HG02840 (cell line): ENCODE results near the gene SLTM.
A peak's percentile ranks its signal among the peaks of the same experiment; 100 is the strongest.
"Not testable (repeated sequence)": the region's sequence is repeated elsewhere in the genome, so short reads cannot be mapped to it uniquely, and the experiment has no call there.

Experiments
- ATAC-seq: cut with Tn5 transposase; IDR thresholded peaks from one replicate; pipeline ENCODE4 v1.9.1; 2021; ENCODE audit warnings: mild to moderate bottlenecking, moderate library complexity, moderate number of reproducible peaks; ENCODE audit not compliant: unreplicated experiment, low FRiP score

The SLTM gene

GRCh38 chr15:58933281-58934113 lies at the start of gene SLTM:
TSS of gene SLTM (minus strand) at chr15:58933679. CDS start at chr15:58933565, 114 bp downstream.
- ATAC-seq: peak; percentile 90

- ATAC-seq: no peak
Measured at GRCh38 chr15:58983261-58983660, 49.8 kb upstream of the SLTM start.

DNA sequence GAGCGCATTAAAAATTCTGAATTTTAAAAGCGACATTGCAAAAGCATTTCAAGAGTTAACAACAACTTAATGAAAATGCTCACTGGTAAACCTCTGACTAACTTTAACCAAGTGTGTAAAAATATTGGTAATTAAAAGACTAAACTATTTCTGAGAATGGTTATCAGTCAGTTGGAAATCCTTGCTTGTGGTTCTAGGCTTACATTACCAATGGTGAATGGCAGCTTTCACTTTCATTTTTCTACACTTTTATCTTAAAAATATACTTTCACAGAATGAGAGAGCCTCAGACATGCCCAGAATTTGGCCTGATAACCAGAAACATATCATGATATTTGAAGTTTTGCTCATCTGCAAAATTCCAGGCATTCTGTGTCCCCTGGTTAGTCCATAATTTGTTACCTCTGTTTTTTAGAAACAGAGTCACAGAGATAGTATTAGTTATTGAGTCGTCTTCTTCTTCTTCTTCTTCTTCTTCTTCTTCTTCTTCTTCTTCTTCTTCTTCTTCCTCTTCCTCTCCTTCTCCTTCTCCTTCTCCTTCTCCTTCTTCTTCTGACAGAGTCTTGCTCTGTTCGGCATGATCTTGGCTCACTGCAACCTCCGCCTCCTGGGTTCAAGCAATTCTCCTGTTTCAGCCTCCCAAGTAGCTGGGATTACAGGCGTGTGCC lies 48.5 kb upstream of the SLTM start:
- no peak for ATAC-seq

- ATAC-seq: no peak
Measured at GRCh38 chr15:58980351-58980939, 47.0 kb upstream of the SLTM start.

GRCh38 chr15:58977887-58978286 lies 44.4 kb upstream of the SLTM start:
- no peak for ATAC-seq

- no peak for ATAC-seq
Measured at GRCh38 chr15:58967479-58967878, 34.0 kb upstream of the SLTM start.

GRCh38 chr15:58966698-58967097 lies 33.2 kb upstream of the SLTM start:
- no peak for ATAC-seq

- ATAC-seq: no peak
Measured at GRCh38 chr15:58962662-58963565, 29.4 kb upstream of the SLTM start.

GRCh38 chr15:58962136-58962535 lies 28.7 kb upstream of the SLTM start:
- ATAC-seq: no peak

GRCh38 chr15:58958811-58959210 lies 25.3 kb upstream of the SLTM start:
- no peak for ATAC-seq

DNA sequence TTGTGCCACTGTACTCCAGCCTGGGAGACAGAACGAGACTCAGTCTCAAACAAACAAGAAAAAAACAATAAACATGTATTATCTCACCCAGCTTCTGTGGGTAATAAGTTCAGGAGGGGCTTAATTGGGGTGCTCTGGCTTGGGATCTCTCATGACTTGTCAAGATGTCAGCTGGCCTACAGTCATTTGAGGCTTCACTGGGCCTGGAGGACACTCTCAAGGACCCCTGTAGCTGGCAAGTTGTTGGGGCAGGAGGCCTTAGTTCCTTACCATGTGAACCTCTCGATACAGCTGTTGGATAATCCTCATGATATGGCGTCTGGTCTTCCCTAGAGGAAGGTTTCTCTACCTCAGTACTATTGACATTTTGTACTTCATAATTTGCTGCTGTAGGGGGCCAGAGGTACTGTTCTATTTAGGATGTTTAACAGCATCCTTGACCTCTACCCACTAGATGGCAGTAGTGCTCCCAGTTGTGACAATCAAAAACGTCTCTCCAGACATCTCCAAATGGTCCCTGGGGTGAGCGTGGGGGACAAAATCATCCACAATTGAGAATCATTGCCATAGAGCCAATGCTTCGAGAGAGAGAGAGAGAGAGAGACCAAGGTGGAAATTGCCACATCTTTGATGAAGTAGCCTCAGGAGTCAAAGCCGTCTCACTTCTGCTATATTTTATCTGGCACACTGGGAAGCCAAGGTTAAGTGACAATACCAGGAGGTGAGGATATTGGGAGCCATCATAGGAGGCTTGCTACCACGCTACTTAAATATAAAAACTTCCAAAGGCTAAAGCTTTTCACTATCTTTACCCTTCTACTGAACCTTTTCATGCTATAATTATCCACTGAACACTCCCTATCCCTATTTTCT lies 23.9 kb upstream of the SLTM start:
- no peak for ATAC-seq

DNA sequence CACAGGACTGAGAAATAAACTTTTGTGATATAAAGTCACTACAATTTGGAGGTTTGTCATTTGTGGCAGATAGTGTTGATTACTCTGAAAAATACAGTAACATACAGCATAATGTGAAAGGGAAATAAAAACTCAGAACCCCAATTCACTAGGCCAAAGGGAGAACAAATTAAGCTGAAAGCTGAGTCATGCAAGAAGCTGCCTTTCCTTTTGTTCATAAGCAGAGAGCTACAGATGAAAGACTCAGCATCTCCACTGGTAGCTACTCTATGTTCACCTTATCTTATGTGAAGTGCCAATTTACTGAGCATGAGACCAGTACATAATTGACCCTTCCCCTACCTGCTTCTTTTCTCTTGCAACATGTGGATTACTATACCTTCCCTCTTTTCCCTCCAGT lies 19.3 kb upstream of the SLTM start:
- no peak for ATAC-seq

DNA sequence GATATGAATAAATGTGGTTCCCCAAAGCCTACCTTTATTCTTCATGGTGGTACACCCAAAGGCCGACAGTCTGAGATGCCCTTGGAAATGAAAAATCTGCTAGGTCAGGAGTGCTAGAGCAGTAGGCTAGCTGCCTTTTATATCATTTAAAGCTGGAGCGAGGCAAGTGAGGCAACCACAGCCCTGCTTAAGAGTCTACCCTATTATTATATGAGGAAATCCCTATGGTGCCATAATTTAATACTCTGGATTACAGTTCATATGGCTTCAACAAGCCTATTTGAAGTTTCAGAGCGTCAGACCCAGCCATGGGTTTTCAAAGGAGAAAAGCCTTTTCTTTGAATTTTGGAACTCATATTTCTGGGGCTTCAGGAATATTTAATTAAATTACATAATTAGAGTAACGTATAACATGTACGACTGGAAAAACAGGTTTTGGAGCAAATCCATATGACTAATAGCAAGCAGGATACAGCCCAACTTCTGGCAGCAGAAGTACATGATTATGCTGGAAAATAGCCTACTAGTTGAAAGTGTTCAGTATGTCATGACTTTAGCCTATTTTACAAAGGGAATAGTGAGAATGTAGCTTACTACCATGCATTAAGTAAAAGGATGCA lies 18.0 kb upstream of the SLTM start:
- ATAC-seq: no peak

DNA sequence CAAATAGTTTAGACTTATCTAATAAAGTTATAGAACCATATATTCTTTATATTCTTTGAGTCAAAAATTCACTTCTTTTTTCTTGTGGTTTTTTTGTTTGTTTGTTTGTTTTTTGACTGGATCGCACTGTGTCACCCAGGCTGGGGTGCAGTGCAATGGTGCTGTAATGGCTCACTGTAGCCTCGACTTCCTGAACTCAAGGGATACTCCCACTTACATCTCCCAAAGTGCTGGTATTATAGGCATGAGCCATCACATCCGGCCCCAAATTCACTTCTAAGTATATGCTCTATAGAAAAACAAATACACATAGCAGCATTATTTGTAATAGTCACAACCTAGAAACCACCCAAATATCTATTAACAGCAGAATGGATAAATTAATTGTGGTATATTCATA lies 13.7 kb upstream of the SLTM start:
- no peak for ATAC-seq

DNA sequence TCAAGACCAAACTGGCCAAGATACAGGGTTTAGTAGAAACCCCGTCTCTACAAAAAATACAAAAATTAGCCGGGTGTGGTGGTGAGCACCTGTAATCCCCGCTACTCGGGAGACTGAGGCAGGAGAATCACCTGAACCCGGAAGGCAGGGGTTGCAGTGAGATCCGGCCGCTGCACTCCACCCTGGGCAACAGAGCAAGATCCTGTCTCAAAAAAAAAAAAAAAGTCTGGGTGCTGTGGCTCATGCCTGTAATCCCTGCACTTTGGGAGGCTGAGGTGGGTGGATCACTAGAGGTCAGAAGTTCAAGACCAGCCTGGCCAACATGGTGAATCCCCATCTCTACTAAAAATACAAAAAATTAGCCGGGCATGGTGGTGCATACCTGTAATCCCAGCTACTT lies 1.5 kb upstream of the SLTM start:
- not testable (repeated sequence) for ATAC-seq

- ATAC-seq: no peak
Measured at GRCh38 chr15:58934521-58934920, 1.0 kb upstream of the SLTM start.

- no peak for ATAC-seq
Measured at GRCh38 chr15:58934114-58934447, 602 bp upstream of the SLTM start.

GRCh38 chr15:58932710-58933280 lies 684 bp downstream of the SLTM start:
- peak; percentile 30 for ATAC-seq

GRCh38 chr15:58931987-58932588 lies 1.4 kb downstream of the SLTM start:
- no peak for ATAC-seq
